ENCODE results near the gene MYLK2.

GRCh38 chr20:31872406-31872805, 53.2 kb downstream of the MYLK2 start:
- TF ChIP-seq CTCF (IDR thresholded peaks at IDR 0.05) = no peak
- no peak for TF ChIP-seq POLR2A (IDR thresholded peaks at IDR 0.05)
- TF ChIP-seq EP300 (IDR thresholded peaks at IDR 0.05; ENCODE audit: low read depth) = no peak
